Epithelial cell of proximal tubule (primary cell): ENCODE data around the gene TMEM203. TPM values are rescaled to one million over a fixed set of nuclear protein-coding genes. Genes with fewer than 3 reads are reported as not detected.

Source experiments
- DNase-seq: peaks from one replicate; pipeline ENCODE4 v3.0.0-alpha.2; 2011; ENCODE audit warnings: low read depth
- H3K4me3 ChIP-seq: 2 replicates; pipeline ENCODE4 v1.5.1; 2011; ENCODE audit warnings: low read depth, mild to moderate bottlenecking, low read length
- total RNA-seq: library from RNA; depleted of rRNA; stranded (reverse); fragments of >200 nt; gene quantifications from 2 replicates; pipeline ENCODE4 v1.2.3, GENCODE V29; 2015
- TF ChIP-seq, protein P1 (sequence below): conservative IDR thresholded peaks from 2 replicates; pipeline ENCODE4 v1.5.1; 2012; ENCODE audit warnings: low read depth, mild to moderate bottlenecking, low read length

The TMEM203 gene
- total RNA-seq, 1 donor from 2014 or later = 39.4 TPM

DNA sequence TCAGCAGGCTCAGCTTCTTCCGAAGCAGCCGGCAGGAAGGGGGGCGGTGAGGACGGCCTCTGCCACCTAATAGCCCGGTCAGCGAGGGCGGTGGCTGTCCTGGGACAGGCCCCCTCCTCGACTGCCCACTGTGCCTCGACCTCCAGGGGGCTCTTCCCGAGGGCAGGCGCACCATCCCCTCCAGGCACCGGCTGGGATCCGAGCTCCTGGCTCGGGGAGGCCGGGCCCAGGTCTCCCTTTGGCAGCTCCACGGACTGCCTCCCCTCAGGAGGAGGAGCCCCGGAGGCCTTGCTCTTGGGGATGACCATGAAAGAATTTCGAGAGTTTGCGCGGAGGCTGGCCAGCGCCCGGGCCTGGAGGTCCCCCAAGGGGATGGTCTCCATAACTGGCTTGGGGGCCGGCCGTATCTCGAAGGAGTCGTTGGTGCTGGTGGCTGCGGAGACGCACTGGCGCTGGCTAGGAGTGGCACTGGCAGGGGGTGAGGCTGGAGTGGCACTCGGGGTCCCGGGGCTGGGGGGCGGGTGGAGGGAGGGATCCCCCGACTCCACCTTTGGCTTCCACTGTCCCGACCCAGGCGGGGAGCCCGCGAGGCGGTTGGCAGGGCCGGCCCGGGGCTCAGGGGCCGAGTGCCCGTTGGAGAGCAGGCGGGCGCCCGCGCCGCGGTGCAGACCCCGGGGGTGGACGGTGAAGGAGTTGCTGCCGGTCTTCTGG lies 5.9 kb downstream of the TMEM203 start:
- TF ChIP-seq, protein P1, sequence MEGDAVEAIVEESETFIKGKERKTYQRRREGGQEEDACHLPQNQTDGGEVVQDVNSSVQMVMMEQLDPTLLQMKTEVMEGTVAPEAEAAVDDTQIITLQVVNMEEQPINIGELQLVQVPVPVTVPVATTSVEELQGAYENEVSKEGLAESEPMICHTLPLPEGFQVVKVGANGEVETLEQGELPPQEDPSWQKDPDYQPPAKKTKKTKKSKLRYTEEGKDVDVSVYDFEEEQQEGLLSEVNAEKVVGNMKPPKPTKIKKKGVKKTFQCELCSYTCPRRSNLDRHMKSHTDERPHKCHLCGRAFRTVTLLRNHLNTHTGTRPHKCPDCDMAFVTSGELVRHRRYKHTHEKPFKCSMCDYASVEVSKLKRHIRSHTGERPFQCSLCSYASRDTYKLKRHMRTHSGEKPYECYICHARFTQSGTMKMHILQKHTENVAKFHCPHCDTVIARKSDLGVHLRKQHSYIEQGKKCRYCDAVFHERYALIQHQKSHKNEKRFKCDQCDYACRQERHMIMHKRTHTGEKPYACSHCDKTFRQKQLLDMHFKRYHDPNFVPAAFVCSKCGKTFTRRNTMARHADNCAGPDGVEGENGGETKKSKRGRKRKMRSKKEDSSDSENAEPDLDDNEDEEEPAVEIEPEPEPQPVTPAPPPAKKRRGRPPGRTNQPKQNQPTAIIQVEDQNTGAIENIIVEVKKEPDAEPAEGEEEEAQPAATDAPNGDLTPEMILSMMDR = no peak
- peak overlapping the region; percentile 54 for H3K4me3 ChIP-seq
- no peak for DNase-seq

DNA sequence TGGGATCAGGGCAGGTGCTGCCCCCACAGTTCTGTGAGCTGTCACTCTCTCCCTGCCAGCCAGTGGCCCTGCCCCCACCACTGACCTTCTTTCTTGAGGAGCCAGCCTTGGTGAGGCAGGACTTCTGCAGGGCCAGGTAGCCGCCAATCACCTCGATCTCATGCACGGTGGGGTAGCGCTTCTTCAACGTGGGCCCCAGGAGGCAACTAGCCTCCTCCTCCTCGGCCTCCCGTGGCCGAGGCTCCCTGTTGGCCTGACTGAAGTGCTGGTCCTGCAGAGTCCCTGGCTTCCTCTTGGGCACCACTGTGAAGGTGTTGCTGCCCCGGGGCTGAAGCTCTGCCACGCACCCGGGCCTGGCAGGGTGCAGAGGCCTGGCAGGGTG lies 6.6 kb downstream of the TMEM203 start:
- TF ChIP-seq, protein P1 = no peak

DNA sequence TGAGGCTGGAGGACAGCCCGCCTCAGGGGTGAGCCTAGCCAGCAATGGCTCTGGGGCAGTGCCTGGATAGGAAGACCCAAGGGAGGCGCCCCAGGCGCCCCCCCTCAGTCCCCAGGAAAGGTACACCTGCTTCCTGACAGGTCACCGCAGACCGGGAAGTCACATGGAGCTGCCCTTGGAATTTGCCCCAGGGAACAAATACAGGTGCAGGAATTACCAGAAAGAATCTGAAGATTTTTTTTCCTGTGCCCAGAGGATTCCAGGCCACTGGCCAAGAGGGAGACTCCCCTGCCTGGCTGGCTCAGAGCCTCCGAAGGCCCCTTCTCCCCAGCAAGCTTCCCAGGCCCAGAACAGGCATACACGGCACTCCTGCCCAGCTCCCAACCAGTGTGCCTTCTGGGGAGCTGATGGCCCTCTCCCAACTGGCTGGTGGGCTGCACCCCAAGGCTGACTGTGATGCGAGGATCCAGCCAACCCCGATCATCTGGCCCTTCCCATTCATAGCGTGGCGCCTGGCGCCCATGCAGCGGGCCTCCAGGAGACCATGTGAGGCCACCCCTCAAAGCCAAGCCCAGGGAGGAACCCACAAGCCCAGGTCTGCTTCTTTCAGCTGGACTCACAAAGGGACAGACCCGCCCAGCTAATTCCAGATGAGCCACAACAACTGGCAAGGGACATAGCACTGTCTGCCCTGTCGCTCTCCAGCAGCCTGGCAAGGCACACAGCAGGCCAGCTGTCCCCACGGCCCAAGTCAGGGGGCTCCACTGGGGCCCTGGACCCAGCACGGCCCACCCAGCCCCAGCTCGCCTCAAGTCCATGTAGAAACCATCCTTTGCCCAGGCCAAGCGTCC lies 7.2 kb downstream of the TMEM203 start:
- TF ChIP-seq, protein P1 = no peak
- DNase-seq = no peak
- peak overlapping the region; percentile 54 for H3K4me3 ChIP-seq

More for the DNA sequence above, 6.6 kb downstream of the TMEM203 start:
- peak overlapping the region; percentile 54 for H3K4me3 ChIP-seq
- no peak for DNase-seq

DNA sequence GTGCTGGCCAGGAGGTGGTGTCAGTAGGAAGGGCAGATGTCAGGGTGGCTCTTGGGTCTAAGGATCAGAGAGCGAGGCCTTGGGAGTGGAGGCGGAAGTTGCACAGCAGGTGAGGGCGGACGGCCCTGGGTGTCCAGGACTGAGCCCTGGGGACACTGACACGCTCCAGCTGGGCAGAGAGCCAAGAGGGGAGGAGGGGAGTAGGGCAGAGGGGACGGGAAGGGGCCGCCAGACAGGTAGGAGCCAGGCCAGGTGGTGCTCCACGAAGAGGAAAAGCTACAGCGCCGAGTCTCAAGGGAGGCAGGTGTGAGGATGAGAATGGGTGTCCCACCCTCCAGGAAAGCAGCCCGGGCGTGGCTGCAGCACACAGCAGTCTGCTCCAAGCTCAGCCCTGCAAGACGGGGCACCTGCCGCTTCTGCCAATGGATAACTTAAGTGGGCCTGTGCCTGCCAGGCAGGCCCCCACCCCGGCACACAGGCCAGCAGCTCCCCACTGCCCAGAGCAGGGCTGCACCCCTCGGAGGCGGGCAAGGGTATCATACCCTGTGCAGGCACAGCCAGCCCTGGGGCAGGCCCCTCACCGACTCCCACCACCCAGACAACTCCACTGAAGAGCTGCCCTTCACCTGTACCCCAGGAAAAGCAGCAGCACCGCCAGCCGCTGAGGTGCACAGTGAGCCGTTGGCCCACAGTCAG lies 9.8 kb downstream of the TMEM203 start:
- TF ChIP-seq, protein P1 = no peak
- DNase-seq = no peak
- no peak overlapping the region for H3K4me3 ChIP-seq

DNA sequence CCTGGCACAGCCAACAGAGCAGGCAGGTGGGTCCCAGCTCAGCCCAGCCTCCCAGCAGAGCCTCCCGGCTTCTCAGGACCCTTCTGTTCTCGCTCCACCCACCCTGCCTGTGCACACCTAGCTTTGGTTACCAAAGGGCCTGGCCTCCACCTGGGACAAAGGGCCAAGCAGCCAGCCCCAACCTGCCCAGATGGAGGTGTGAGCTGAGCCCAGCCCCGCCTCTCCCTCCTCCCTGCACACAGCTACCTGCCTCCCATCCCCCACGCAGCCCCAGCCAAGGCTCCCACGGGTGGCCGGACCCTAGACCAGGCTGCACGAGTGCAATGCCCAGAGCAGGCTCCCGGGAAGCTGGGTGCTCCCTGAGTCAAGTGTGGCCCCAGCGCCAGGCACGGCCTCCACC lies 10.5 kb downstream of the TMEM203 start:
- no peak for DNase-seq
- TF ChIP-seq, protein P1 = no peak
- H3K4me3 ChIP-seq = no peak overlapping the region

DNA sequence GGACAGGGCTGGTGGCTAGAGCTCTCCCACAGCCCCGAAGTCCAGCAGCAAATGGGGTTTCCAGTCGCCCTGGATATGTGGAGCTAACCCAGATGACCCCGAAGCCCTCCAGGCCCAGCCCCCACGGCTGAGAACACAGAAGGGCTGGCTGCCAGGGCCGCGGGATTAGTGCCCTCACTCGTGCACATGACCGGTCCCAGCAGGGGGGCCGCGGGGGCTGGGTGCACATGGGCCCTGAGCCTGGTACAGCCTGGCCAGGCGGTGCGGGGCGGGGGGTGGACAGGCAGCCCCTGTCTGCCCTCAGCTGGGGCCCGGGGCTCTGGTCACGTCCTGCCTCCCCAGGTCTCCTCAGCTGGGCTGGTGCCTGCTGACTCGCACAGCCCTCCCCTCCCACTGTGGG lies 11.1 kb downstream of the TMEM203 start:
- H3K4me3 ChIP-seq = no peak overlapping the region
- TF ChIP-seq, protein P1 = no peak
- no peak for DNase-seq
